Parathyroid adenoma (tissue), 2 donors: ENCODE measurements around the gene BDH2.

Source experiments
- H2AFZ ChIP-seq: fragments of 300-600 bp; sonication (generic); one replicate; pipeline ENCODE4 v1.7.0; 2017; ENCODE audit warnings: antibody characterized with exemption, mild to moderate bottlenecking
- H3K27ac ChIP-seq: fragments of 300-600 bp; sonication (generic); one replicate; pipeline ENCODE4 v1.7.0; 2017
- H3K27me3 ChIP-seq: fragments of 300-600 bp; sonication (generic); one replicate; pipeline ENCODE4 v1.7.0; 2017; ENCODE audit warnings: low read length; ENCODE audit not compliant: control insufficient read depth, insufficient read depth
- H3K36me3 ChIP-seq: fragments of 300-600 bp; sonication (generic); one replicate; pipeline ENCODE4 v1.7.0; 2017; ENCODE audit warnings: low read length; ENCODE audit not compliant: control insufficient read depth, insufficient read depth
- H3K4me1 ChIP-seq: fragments of 300-600 bp; sonication (generic); one replicate; pipeline ENCODE4 v1.7.0; 2017; ENCODE audit warnings: control low read depth
- H3K4me2 ChIP-seq: fragments of 300-600 bp; sonication (generic); one replicate; pipeline ENCODE4 v1.7.0; 2017; ENCODE audit warnings: low read length
- H3K4me3 ChIP-seq: fragments of 300-600 bp; sonication (generic); one replicate; pipeline ENCODE4 v1.7.0; 2017; ENCODE audit warnings: low read depth, low read length
- H3K79me2 ChIP-seq: fragments of 300-600 bp; sonication (generic); one replicate; pipeline ENCODE4 v1.7.0; 2017; ENCODE audit warnings: control low read depth
- H3K9ac ChIP-seq: fragments of 300-600 bp; sonication (generic); one replicate; pipeline ENCODE4 v1.7.0; 2017; ENCODE audit warnings: mild to moderate bottlenecking
- H3K9me3 ChIP-seq: fragments of 300-600 bp; sonication (generic); one replicate; pipeline ENCODE4 v1.7.0; 2017; ENCODE audit warnings: low read length; ENCODE audit not compliant: control insufficient read depth
- CTCF ChIP-seq: fragments of 300-600 bp; sonication (generic); IDR thresholded peaks from one replicate; pipeline ENCODE4 v1.7.0; 2017; ENCODE audit warnings: antibody characterized with exemption, mild to moderate bottlenecking
- donor health status: primary hyperparathyroidism.

Gene BDH2

GRCh38 chr4:103108542-103108941 lies 8.9 kb upstream of the BDH2 start:
- Histone ChIP-seq H3K4me2 (no peak overlapping the region), H3K4me3 (no peak overlapping the region), H3K79me2 (no peaks in the 10 kb centered on the region), H3K36me3 (no peaks in the 10 kb centered on the region), H3K9me3 (no peaks in the 10 kb centered on the region), H2AFZ (no peak overlapping the region), H3K27ac (no peak overlapping the region), H3K27me3 (no peaks in the 10 kb centered on the region), H3K4me1 (no peaks in the 10 kb centered on the region), H3K9ac (no peak overlapping the region)
- no peak for TF ChIP-seq CTCF

- no peak overlapping the region for H3K4me2 ChIP-seq
- no peak overlapping the region for H3K4me3 ChIP-seq
- H3K79me2 ChIP-seq = no peaks in the 10 kb centered on the region
- no peaks in the 10 kb centered on the region for H3K9me3 ChIP-seq
- H3K36me3 ChIP-seq = no peaks in the 10 kb centered on the region
- H3K27ac ChIP-seq = no peak overlapping the region
- H3K27me3 ChIP-seq = no peaks in the 10 kb centered on the region
- no peak overlapping the region for H2AFZ ChIP-seq
- H3K4me1 ChIP-seq = no peaks in the 10 kb centered on the region
- no peak overlapping the region for H3K9ac ChIP-seq
- no peak for TF ChIP-seq CTCF
Measured at GRCh38 chr4:103105558-103106356, 6.1 kb upstream of the BDH2 start.

- no peaks in the 10 kb centered on the region for H3K79me2 ChIP-seq
- no peak overlapping the region for H3K4me2 ChIP-seq
- H3K4me3 ChIP-seq = no peak overlapping the region
- no peak for TF ChIP-seq CTCF
- no peaks in the 10 kb centered on the region for H3K27me3 ChIP-seq
- H2AFZ ChIP-seq = no peak overlapping the region
- no peak overlapping the region for H3K27ac ChIP-seq
- H3K9me3 ChIP-seq = no peaks in the 10 kb centered on the region
- no peak overlapping the region for H3K9ac ChIP-seq
- no peaks in the 10 kb centered on the region for H3K36me3 ChIP-seq
- H3K4me1 ChIP-seq = no peaks in the 10 kb centered on the region
Measured at GRCh38 chr4:103104886-103105285, 5.3 kb upstream of the BDH2 start.

- no peak for TF ChIP-seq CTCF
- no peaks in the 10 kb centered on the region for H3K36me3 ChIP-seq
- H3K27me3 ChIP-seq = no peaks in the 10 kb centered on the region
- no peak overlapping the region for H3K4me3 ChIP-seq
- no peak overlapping the region for H3K27ac ChIP-seq
- no peaks in the 10 kb centered on the region for H3K9me3 ChIP-seq
- H3K9ac ChIP-seq = no peak overlapping the region
- no peaks in the 10 kb centered on the region for H3K4me1 ChIP-seq
- H3K4me2 ChIP-seq = no peak overlapping the region
- H2AFZ ChIP-seq = no peak overlapping the region
- peaks cover 2% of the 10 kb centered on the region for H3K79me2 ChIP-seq
Measured at GRCh38 chr4:103100691-103101090, 1.1 kb upstream of the BDH2 start.
